HEK293T (cell line): ENCODE measurements around the gene GPRC5C.

Experiments used
- CTCF ChIA-PET: fragments of 350-600 bp; formaldehyde crosslinking; extraction: SDS; loops from one replicate; lab custom pipeline; 2021; ENCODE audit warnings: antibody characterized with exemption, inconsistent platforms; lab: Yijun Ruan, JAX
- POLR2A ChIA-PET: fragments of 350-600 bp; formaldehyde crosslinking; extraction: SDS; loops from one replicate; lab custom pipeline; 2020; ENCODE audit warnings: antibody characterized with exemption, inconsistent platforms; lab: Yijun Ruan, JAX
- DNase-seq: peaks from one replicate; pipeline ENCODE4 v3.0.0; 2012; ENCODE audit warnings: mixed read lengths; ENCODE audit errors: extremely low spot score
- ARNT ChIP-seq: fragments of 450-650 bp; IDR thresholded peaks from 2 replicates; pipeline ENCODE4 v1.6.1; 2017; ENCODE audit warnings: mild to moderate bottlenecking
- BHLHE40 ChIP-seq: fragments of 450-650 bp; IDR thresholded peaks from 2 replicates; pipeline ENCODE4 v1.6.1; 2016; ENCODE audit warnings: mild to moderate bottlenecking, moderate library complexity, borderline replicate concordance
- CTBP1 ChIP-seq: fragments of 450-650 bp; IDR thresholded peaks from 2 replicates; pipeline ENCODE4 v1.6.1; 2016; ENCODE audit warnings: borderline replicate concordance
- ELF4 ChIP-seq: fragments of 450-650 bp; IDR thresholded peaks from 2 replicates; pipeline ENCODE4 v1.6.1; 2017; ENCODE audit warnings: antibody characterized with exemption
- FOXA1 ChIP-seq: fragments of 450-650 bp; IDR thresholded peaks from 2 replicates; pipeline ENCODE4 v1.6.1; 2016; ENCODE audit warnings: mild to moderate bottlenecking
- FOXK2 ChIP-seq: fragments of 450-650 bp; IDR thresholded peaks from 2 replicates; pipeline ENCODE4 v1.6.1; 2016; ENCODE audit warnings: mild to moderate bottlenecking
- FOXM1 ChIP-seq: fragments of 450-650 bp; IDR thresholded peaks from 2 replicates; pipeline ENCODE4 v1.6.1; 2017; ENCODE audit warnings: mild to moderate bottlenecking, borderline replicate concordance
- HDGF ChIP-seq: fragments of 450-650 bp; IDR thresholded peaks from 2 replicates; pipeline ENCODE4 v1.6.1; 2017; ENCODE audit warnings: antibody characterized with exemption, borderline replicate concordance
- L3MBTL2 ChIP-seq: fragments of 450-650 bp; conservative IDR thresholded peaks from 2 replicates; pipeline ENCODE4 v1.6.1; 2016; ENCODE audit warnings: mild to moderate bottlenecking
- LEF1 ChIP-seq: fragments of 450-650 bp; IDR thresholded peaks from 2 replicates; pipeline ENCODE4 v1.6.1; 2017; ENCODE audit warnings: mild to moderate bottlenecking, borderline replicate concordance
- NFRKB ChIP-seq: fragments of 450-650 bp; IDR thresholded peaks from 2 replicates; pipeline ENCODE4 v1.6.1; 2016; ENCODE audit warnings: mild to moderate bottlenecking, moderate library complexity
- PKNOX1 ChIP-seq: fragments of 450-650 bp; IDR thresholded peaks from 2 replicates; pipeline ENCODE4 v1.6.1; 2016
- SP1 ChIP-seq: fragments of 450-650 bp; IDR thresholded peaks from 2 replicates; pipeline ENCODE4 v1.6.1; 2017
- SUZ12 ChIP-seq: fragments of 450-650 bp; IDR thresholded peaks from 2 replicates; pipeline ENCODE4 v1.6.1; 2016; ENCODE audit warnings: mild to moderate bottlenecking
- TARDBP ChIP-seq: fragments of 450-650 bp; IDR thresholded peaks from 2 replicates; pipeline ENCODE4 v1.6.1; 2016
- ZNF384 ChIP-seq: fragments of 450-650 bp; IDR thresholded peaks from 2 replicates; pipeline ENCODE4 v1.6.1; 2016

The GPRC5C gene

GRCh38 chr17:74424657-74425056, 7.2 kb upstream of the GPRC5C start:
- ChIA-PET POLR2A (no interaction called here), CTCF (no interaction called here)
- DNase-seq, result no peak
- TF ChIP-seq HDGF (no peak), TARDBP (no peak), SP1 (no peak), NFRKB (no peak), PKNOX1 (no peak), FOXK2 (no peak), ELF4 (no peak), SUZ12 (no peak), CTBP1 (no peak), ZNF384 (no peak), FOXM1 (no peak), FOXA1 (no peak), ARNT (no peak), L3MBTL2 (no peak)

GRCh38 chr17:74426551-74427047, 5.3 kb upstream of the GPRC5C start:
- DNase-seq, result no peak
- ChIA-PET POLR2A (no interaction called here), CTCF (no interaction called here)
- TF ChIP-seq BHLHE40 (no peak), PKNOX1 (no peak), ELF4 (no peak), NFRKB (no peak), L3MBTL2 (no peak), SUZ12 (no peak), FOXA1 (no peak)

GRCh38 chr17:74427048-74427762, 4.7 kb upstream of the GPRC5C start:
- CTCF ChIA-PET, result no interaction called here
- DNase-seq, result no peak
- no peak for TF ChIP-seq LEF1
- TF ChIP-seq NFRKB, result no peak
- no peak for TF ChIP-seq ELF4
- TF ChIP-seq ZNF384, result no peak
- POLR2A ChIA-PET, result no interaction called here

- ChIA-PET POLR2A (no interaction called here), CTCF (no interaction called here)
- no peak for TF ChIP-seq SUZ12
- no peak for TF ChIP-seq FOXA1
- no peak for TF ChIP-seq BHLHE40
- no peak for TF ChIP-seq ARNT
- TF ChIP-seq L3MBTL2, result no peak
- no peak for TF ChIP-seq LEF1
- TF ChIP-seq PKNOX1, result no peak
- TF ChIP-seq FOXK2, result no peak
- TF ChIP-seq SP1, result no peak
- TF ChIP-seq ZNF384, result no peak
- no peak for TF ChIP-seq TARDBP
- no peak for TF ChIP-seq FOXM1
- DNase-seq, result no peak
These were observed 4.1 kb upstream of the GPRC5C start for GRCh38 chr17:74427763-74428153.

GRCh38 chr17:74429604-74430384, 2.1 kb upstream of the GPRC5C start:
- POLR2A ChIA-PET, result interaction anchor here (1.0 to 2.9 kb wide), 8 partner anchors 9 to 204 kb away, joined by 3 to 20 read pairs (median 4); no protein-coding TSS in a partner anchor
- TF ChIP-seq FOXA1 (no peak), TARDBP (no peak), HDGF (no peak), CTBP1 (no peak), ARNT (no peak), PKNOX1 (no peak), BHLHE40 (no peak), FOXK2 (no peak), NFRKB (no peak), LEF1 (no peak), SUZ12 (no peak), ZNF384 (no peak), FOXM1 (no peak), L3MBTL2 (no peak), SP1 (no peak), ELF4 (no peak)
- CTCF ChIA-PET, result interaction anchor here (1.1 kb wide), 1 partner anchor 51 kb away, joined by 4 read pairs; no protein-coding TSS in a partner anchor
- no peak for DNase-seq
